DOHH2 (cell line): ENCODE measurements around the gene SUMO1.

Source experiments
- H3F3A ChIP-seq: fragments of 200-600 bp; sonication (generic), shearing (Covaris generic); 2 replicates; pipeline ENCODE4 v1.6.0; 2016; ENCODE audit warnings: antibody characterized with exemption, mild to moderate bottlenecking; ENCODE audit not compliant: control insufficient read depth, insufficient read depth
- H3K27ac ChIP-seq: fragments of 200-600 bp; sonication (generic); 2 replicates; pipeline ENCODE4 v1.5.1; 2014; ENCODE audit warnings: low read depth, mild to moderate bottlenecking, low read length, moderate library complexity
- H3K27me3 ChIP-seq: fragments of 200-600 bp; sonication (generic); 2 replicates; pipeline ENCODE4 v1.6.1; 2014; ENCODE audit warnings: mild to moderate bottlenecking, low read length, mixed read lengths; ENCODE audit not compliant: control insufficient read depth
- H3K36me3 ChIP-seq: fragments of 200-600 bp; sonication (generic); 2 replicates; pipeline ENCODE4 v1.6.1; 2014; ENCODE audit warnings: mild to moderate bottlenecking, low read length, moderate library complexity, mixed read lengths; ENCODE audit not compliant: control insufficient read depth
- H3K4me1 ChIP-seq: fragments of 200-600 bp; sonication (generic); 2 replicates; pipeline ENCODE4 v1.6.1; 2014; ENCODE audit warnings: mild to moderate bottlenecking, low read length, mixed read lengths; ENCODE audit not compliant: control insufficient read depth
- H3K4me2 ChIP-seq: fragments of 200-600 bp; sonication (generic); 2 replicates; pipeline ENCODE4 v1.6.0; 2014; ENCODE audit warnings: mild to moderate bottlenecking, low read length, moderate library complexity
- H3K4me3 ChIP-seq: fragments of 200-600 bp; sonication (generic); 2 replicates; pipeline ENCODE4 v1.5.1; 2014; ENCODE audit warnings: mild to moderate bottlenecking, low read length, mixed read lengths
- H3K79me2 ChIP-seq: fragments of 200-600 bp; sonication (generic); 2 replicates; pipeline ENCODE4 v1.6.1; 2014; ENCODE audit warnings: mild to moderate bottlenecking, low read length, mixed read lengths; ENCODE audit not compliant: control insufficient read depth
- H3K9me2 ChIP-seq: fragments of 200-600 bp; sonication (generic); replicated peaks from 2 replicates; pipeline ENCODE4 v1.6.1; 2014; ENCODE audit warnings: mild to moderate bottlenecking, low read length, mixed read lengths; ENCODE audit not compliant: control insufficient read depth
- H3K9me3 ChIP-seq: fragments of 200-600 bp; sonication (generic); 2 replicates; pipeline ENCODE4 v1.6.1; 2014; ENCODE audit warnings: antibody characterized with exemption, low read length, mixed read lengths; ENCODE audit not compliant: control insufficient read depth, insufficient read depth
- H4K20me1 ChIP-seq: fragments of 200-600 bp; sonication (generic); 2 replicates; pipeline ENCODE4 v1.6.0; 2014; ENCODE audit warnings: low read depth, mild to moderate bottlenecking, antibody characterized with exemption, low read length, moderate library complexity; ENCODE audit not compliant: control insufficient read depth, insufficient read depth
- CTCF ChIP-seq: fragments of 200-600 bp; sonication (generic); IDR thresholded peaks from one replicate; pipeline ENCODE4 v1.5.1; 2014; ENCODE audit warnings: antibody characterized with exemption, mild to moderate bottlenecking, low read depth, low read length; ENCODE audit not compliant: poor library complexity, severe bottlenecking
- EZH2phosphoT487 ChIP-seq: fragments of 200-600 bp; sonication (generic); IDR thresholded peaks from 2 replicates; pipeline ENCODE4 v1.6.1; 2017; ENCODE audit warnings: borderline replicate concordance, mild to moderate bottlenecking, antibody characterized with exemption, low read length, moderate library complexity, mixed read lengths

The SUMO1 gene

GRCh38 chr2:202203348-202203747, 35.0 kb downstream of the SUMO1 start:
- Histone ChIP-seq H3K9me2 (no peaks in the 10 kb centered on the region), H3F3A (0 out of 2 replicates have a peak, but pooled peaks cover 4% of the 10 kb centered on the region), H3K4me1 (peaks cover 7% of the 10 kb centered on the region), H3K79me2 (no peaks in the 10 kb centered on the region), H3K4me3 (no peak overlapping the region), H4K20me1 (no peaks in the 10 kb centered on the region), H3K4me2 (no peak overlapping the region), H3K9me3 (no peaks in the 10 kb centered on the region), H3K27me3 (no peaks in the 10 kb centered on the region), H3K36me3 (peaks cover 23% of the 10 kb centered on the region), H3K27ac (no peak overlapping the region)
- TF ChIP-seq CTCF (no peak), EZH2phosphoT487 (no peak)

- H3K4me2 ChIP-seq, result no peak overlapping the region
- no peak overlapping the region for H3K27ac ChIP-seq
- no peak overlapping the region for H3K4me3 ChIP-seq
- H3K9me3 ChIP-seq, result no peaks in the 10 kb centered on the region
- no peaks in the 10 kb centered on the region for H3K9me2 ChIP-seq
- H3K79me2 ChIP-seq, result no peaks in the 10 kb centered on the region
- TF ChIP-seq CTCF, result no peak
- TF ChIP-seq EZH2phosphoT487, result no peak
- H3K36me3 ChIP-seq, result peaks cover 12% of the 10 kb centered on the region
- H3K27me3 ChIP-seq, result no peaks in the 10 kb centered on the region
- H3F3A ChIP-seq, result 0 out of 2 replicates have a peak, but pooled peaks cover 4% of the 10 kb centered on the region
- H3K4me1 ChIP-seq, result no peaks in the 10 kb centered on the region
- no peaks in the 10 kb centered on the region for H4K20me1 ChIP-seq
Measured at GRCh38 chr2:202201220-202202160, 36.9 kb downstream of the SUMO1 start.

- Histone ChIP-seq H3K79me2 (no peaks in the 10 kb centered on the region), H3K9me2 (no peaks in the 10 kb centered on the region), H3K9me3 (no peaks in the 10 kb centered on the region), H3K4me3 (no peak overlapping the region), H3K27ac (no peak overlapping the region), H3K27me3 (no peaks in the 10 kb centered on the region), H3K4me2 (no peak overlapping the region), H4K20me1 (no peaks in the 10 kb centered on the region), H3K36me3 (no peaks in the 10 kb centered on the region), H3F3A (no peaks in the 10 kb centered on the region), H3K4me1 (no peaks in the 10 kb centered on the region)
- TF ChIP-seq CTCF, result no peak
- TF ChIP-seq EZH2phosphoT487, result no peak
Measured at GRCh38 chr2:202196727-202197126, 41.7 kb downstream of the SUMO1 start.
